ENCODE data around the gene PFAS.

DNA sequence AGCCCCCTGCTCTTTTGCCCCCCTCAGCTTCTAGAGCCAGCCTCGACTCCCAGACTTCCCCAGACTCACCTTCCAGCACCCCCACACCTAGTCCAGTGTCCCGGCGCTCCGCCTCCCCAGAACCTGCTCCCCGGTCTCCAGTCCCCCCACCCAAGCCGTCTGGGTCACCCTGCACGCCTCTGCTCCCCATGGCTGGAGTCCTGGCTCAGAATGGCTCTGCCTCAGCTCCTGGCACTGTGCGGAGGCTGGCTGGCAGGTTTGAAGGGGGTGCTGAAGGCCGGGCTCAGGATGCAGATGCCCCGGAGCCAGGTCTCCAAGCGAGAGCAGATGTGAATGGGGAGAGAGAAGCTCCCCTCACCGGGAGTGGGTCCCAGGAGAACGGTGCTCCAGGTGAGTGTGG lies 63.2 kb downstream of the PFAS start:
- TF ChIP-seq TAF1 (IDR thresholded peaks at IDR 0.05; ENCODE audit: low read depth, low read length) (no peak), POLR2AphosphoS5 (IDR thresholded peaks at IDR 0.05; ENCODE audit: low read depth, low read length) (no peak), POLR2A (IDR thresholded peaks at IDR 0.05; ENCODE audit: low read depth, low read length) (no peak), SPI1 (IDR thresholded peaks at IDR 0.05; ENCODE audit: low read depth, low read length) (no peak), PAX5 (IDR thresholded peaks at IDR 0.05; ENCODE audit: insufficient read depth, low read length, severe bottlenecking) (no peak), POU2F2 (IDR thresholded peaks at IDR 0.05; ENCODE audit: low read depth, low read length) (no peak)
